Measurements from ENCODE around the gene APOD. TPM values are rescaled to one million over a fixed set of nuclear protein-coding genes. Genes with fewer than 3 reads are reported as not detected.

APOD gene
- total RNA-seq, 1 donor = 1.4 TPM

- H3K36me3 ChIP-seq (ENCODE audit: insufficient read depth, low read length) = no peaks in the 10 kb centered on the region
- no peaks in the 10 kb centered on the region for H3K9me3 ChIP-seq (ENCODE audit: low read depth, low read length)
- H4K20me1 ChIP-seq (ENCODE audit: insufficient read depth, low read length) = peaks cover 62% of the 10 kb centered on the region
- H3K4me1 ChIP-seq (ENCODE audit: insufficient read depth, low read length) = no peaks in the 10 kb centered on the region
- H3K27me3 ChIP-seq (ENCODE audit: insufficient read depth, low read length) = no peaks in the 10 kb centered on the region
- no peak overlapping the region for H2AFZ ChIP-seq (ENCODE audit: low read length)
- no peak for TF ChIP-seq CTCF (IDR thresholded peaks at IDR 0.05; ENCODE audit: extremely low read depth, low read depth, low read length)
- H3K79me2 ChIP-seq (ENCODE audit: insufficient read depth, low read length) = peaks cover 80% of the 10 kb centered on the region
- H3K27ac ChIP-seq (ENCODE audit: low read depth, low read length) = no peak overlapping the region
- H3K4me3 ChIP-seq (ENCODE audit: insufficient read depth, low read length) = no peak overlapping the region
- DNase-seq (ENCODE audit: insufficient read length, low spot score, missing footprints) = no peak
- no peak overlapping the region for H3K4me2 ChIP-seq (ENCODE audit: insufficient read depth, low read length)
Measured at GRCh38 chr3:195535293-195535692, 48.4 kb downstream of the APOD start.

DNA sequence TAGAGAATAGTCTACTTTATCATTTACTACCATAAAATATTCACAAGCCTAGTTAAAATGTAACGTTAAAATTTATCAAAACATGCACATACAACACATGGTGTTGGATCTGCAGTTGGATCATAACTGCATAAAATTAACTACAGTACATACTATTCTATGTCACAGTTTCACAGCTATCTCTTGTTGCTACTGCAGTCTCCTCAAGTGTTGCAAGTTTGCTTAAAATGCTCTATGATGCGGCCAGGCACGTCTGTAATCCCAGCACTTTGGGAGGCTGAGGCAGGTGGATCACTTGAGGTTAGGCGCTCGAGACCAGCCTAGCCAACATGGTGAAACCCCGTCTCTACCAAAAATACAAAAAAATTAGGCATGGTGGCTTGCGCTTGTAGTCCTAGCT lies 50.9 kb downstream of the APOD start:
- no peaks in the 10 kb centered on the region for H3K4me1 ChIP-seq (ENCODE audit: insufficient read depth, low read length)
- TF ChIP-seq CTCF (IDR thresholded peaks at IDR 0.05; ENCODE audit: extremely low read depth, low read depth, low read length) = no peak
- no peaks in the 10 kb centered on the region for H3K27me3 ChIP-seq (ENCODE audit: insufficient read depth, low read length)
- H2AFZ ChIP-seq (ENCODE audit: low read length) = no peak overlapping the region
- H3K27ac ChIP-seq (ENCODE audit: low read depth, low read length) = no peak overlapping the region
- no peak overlapping the region for H3K4me3 ChIP-seq (ENCODE audit: insufficient read depth, low read length)
- H3K36me3 ChIP-seq (ENCODE audit: insufficient read depth, low read length) = peaks cover 3% of the 10 kb centered on the region
- H3K9me3 ChIP-seq (ENCODE audit: low read depth, low read length) = no peaks in the 10 kb centered on the region
- no peak overlapping the region for H3K4me2 ChIP-seq (ENCODE audit: insufficient read depth, low read length)
- peaks cover 42% of the 10 kb centered on the region for H4K20me1 ChIP-seq (ENCODE audit: insufficient read depth, low read length)
- DNase-seq (ENCODE audit: insufficient read length, low spot score, missing footprints) = no peak
- H3K79me2 ChIP-seq (ENCODE audit: insufficient read depth, low read length) = peaks cover 59% of the 10 kb centered on the region

DNA sequence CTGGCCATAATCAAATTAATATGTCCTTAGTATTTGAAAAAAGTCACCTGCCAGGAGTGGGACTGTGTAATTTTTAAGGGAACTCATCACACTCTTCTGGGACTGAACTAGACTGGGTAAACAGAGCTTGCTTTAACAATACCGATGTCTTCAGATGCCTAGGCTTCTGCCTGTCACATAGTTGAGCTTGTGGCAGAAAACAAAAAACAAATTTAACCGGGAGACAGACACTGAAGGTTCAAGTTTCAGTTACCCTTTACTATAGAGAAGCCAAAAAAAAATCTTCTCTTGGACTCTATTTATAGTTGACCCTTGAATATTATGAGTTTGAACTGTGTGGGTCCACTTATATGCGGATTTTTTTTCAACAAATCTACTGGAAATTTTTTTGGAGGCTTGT lies 51.4 kb downstream of the APOD start:
- TF ChIP-seq CTCF (IDR thresholded peaks at IDR 0.05; ENCODE audit: extremely low read depth, low read depth, low read length) = no peak
- peaks cover 55% of the 10 kb centered on the region for H3K79me2 ChIP-seq (ENCODE audit: insufficient read depth, low read length)
- peaks cover 40% of the 10 kb centered on the region for H4K20me1 ChIP-seq (ENCODE audit: insufficient read depth, low read length)

DNA sequence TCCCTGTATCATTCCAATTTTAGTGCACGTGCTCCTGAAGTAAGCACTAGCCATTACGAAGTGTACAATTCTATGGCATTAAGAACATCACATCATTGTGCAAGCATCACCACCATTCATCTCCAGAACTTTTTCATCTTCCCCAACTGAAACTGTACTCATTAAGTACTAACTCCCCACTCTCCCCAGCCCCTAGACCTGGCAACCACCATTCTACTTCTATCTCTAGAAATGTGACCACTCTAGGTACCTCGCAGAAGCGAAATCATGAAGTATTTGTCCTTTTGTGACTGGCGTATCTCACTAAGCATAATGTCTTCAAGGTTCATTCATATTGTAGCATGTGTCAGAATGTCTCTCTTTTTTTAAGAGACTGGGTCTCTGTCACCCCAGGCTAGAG lies 52.1 kb downstream of the APOD start:
- peaks cover 40% of the 10 kb centered on the region for H4K20me1 ChIP-seq (ENCODE audit: insufficient read depth, low read length)
- no peak for DNase-seq (ENCODE audit: insufficient read length, low spot score, missing footprints)
- peaks cover 54% of the 10 kb centered on the region for H3K79me2 ChIP-seq (ENCODE audit: insufficient read depth, low read length)
- no peaks in the 10 kb centered on the region for H3K4me1 ChIP-seq (ENCODE audit: insufficient read depth, low read length)
- no peak overlapping the region for H2AFZ ChIP-seq (ENCODE audit: low read length)
- no peak for TF ChIP-seq CTCF (IDR thresholded peaks at IDR 0.05; ENCODE audit: extremely low read depth, low read depth, low read length)
- peaks cover 3% of the 10 kb centered on the region for H3K36me3 ChIP-seq (ENCODE audit: insufficient read depth, low read length)
- H3K4me3 ChIP-seq (ENCODE audit: insufficient read depth, low read length) = no peak overlapping the region
- no peaks in the 10 kb centered on the region for H3K9me3 ChIP-seq (ENCODE audit: low read depth, low read length)
- no peaks in the 10 kb centered on the region for H3K27me3 ChIP-seq (ENCODE audit: insufficient read depth, low read length)
- H3K27ac ChIP-seq (ENCODE audit: low read depth, low read length) = no peak overlapping the region
- H3K4me2 ChIP-seq (ENCODE audit: insufficient read depth, low read length) = no peak overlapping the region

More for the DNA sequence above, 51.4 kb downstream of the APOD start:
- H3K27me3 ChIP-seq (ENCODE audit: insufficient read depth, low read length) = no peaks in the 10 kb centered on the region
- no peak overlapping the region for H3K27ac ChIP-seq (ENCODE audit: low read depth, low read length)
- peaks cover 3% of the 10 kb centered on the region for H3K36me3 ChIP-seq (ENCODE audit: insufficient read depth, low read length)
- H3K4me3 ChIP-seq (ENCODE audit: insufficient read depth, low read length) = no peak overlapping the region
- H3K4me2 ChIP-seq (ENCODE audit: insufficient read depth, low read length) = no peak overlapping the region
- H3K4me1 ChIP-seq (ENCODE audit: insufficient read depth, low read length) = no peaks in the 10 kb centered on the region
- H2AFZ ChIP-seq (ENCODE audit: low read length) = no peak overlapping the region
- DNase-seq (ENCODE audit: insufficient read length, low spot score, missing footprints) = no peak
- H3K9me3 ChIP-seq (ENCODE audit: low read depth, low read length) = no peaks in the 10 kb centered on the region
